ENCODE results near the gene TMEM119. TPM values are rescaled to one million over a fixed set of nuclear protein-coding genes. Genes with fewer than 3 reads are reported as not detected.

TMEM119 gene
- total and polyA plus RNA-seq, 2 of the 8 experiments (the other 6 are each of a cell fraction or from before 2014, with no cell fraction given): 0.35 to 0.61 TPM

DNA sequence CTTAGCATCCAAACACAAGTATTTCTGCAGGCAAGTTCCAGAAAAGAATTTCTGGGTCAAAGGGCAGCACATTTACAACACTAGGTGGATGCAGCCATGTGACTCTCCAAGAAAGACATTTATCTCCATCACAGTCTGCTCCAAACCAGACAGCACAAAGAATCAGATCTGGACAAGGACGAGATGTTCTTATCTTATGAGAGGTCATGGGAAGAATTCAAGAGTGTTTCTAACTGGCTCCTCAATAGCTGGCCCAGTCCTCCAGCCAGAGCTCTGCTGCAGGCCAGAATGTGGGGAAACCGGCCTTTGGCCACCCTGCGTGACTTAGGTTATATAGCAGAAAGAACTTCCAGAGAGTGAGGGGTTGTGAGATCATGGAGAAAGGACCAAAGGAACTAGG, 17.4 kb downstream of the TMEM119 start (continued):
- TF ChIP-seq, protein P1, sequence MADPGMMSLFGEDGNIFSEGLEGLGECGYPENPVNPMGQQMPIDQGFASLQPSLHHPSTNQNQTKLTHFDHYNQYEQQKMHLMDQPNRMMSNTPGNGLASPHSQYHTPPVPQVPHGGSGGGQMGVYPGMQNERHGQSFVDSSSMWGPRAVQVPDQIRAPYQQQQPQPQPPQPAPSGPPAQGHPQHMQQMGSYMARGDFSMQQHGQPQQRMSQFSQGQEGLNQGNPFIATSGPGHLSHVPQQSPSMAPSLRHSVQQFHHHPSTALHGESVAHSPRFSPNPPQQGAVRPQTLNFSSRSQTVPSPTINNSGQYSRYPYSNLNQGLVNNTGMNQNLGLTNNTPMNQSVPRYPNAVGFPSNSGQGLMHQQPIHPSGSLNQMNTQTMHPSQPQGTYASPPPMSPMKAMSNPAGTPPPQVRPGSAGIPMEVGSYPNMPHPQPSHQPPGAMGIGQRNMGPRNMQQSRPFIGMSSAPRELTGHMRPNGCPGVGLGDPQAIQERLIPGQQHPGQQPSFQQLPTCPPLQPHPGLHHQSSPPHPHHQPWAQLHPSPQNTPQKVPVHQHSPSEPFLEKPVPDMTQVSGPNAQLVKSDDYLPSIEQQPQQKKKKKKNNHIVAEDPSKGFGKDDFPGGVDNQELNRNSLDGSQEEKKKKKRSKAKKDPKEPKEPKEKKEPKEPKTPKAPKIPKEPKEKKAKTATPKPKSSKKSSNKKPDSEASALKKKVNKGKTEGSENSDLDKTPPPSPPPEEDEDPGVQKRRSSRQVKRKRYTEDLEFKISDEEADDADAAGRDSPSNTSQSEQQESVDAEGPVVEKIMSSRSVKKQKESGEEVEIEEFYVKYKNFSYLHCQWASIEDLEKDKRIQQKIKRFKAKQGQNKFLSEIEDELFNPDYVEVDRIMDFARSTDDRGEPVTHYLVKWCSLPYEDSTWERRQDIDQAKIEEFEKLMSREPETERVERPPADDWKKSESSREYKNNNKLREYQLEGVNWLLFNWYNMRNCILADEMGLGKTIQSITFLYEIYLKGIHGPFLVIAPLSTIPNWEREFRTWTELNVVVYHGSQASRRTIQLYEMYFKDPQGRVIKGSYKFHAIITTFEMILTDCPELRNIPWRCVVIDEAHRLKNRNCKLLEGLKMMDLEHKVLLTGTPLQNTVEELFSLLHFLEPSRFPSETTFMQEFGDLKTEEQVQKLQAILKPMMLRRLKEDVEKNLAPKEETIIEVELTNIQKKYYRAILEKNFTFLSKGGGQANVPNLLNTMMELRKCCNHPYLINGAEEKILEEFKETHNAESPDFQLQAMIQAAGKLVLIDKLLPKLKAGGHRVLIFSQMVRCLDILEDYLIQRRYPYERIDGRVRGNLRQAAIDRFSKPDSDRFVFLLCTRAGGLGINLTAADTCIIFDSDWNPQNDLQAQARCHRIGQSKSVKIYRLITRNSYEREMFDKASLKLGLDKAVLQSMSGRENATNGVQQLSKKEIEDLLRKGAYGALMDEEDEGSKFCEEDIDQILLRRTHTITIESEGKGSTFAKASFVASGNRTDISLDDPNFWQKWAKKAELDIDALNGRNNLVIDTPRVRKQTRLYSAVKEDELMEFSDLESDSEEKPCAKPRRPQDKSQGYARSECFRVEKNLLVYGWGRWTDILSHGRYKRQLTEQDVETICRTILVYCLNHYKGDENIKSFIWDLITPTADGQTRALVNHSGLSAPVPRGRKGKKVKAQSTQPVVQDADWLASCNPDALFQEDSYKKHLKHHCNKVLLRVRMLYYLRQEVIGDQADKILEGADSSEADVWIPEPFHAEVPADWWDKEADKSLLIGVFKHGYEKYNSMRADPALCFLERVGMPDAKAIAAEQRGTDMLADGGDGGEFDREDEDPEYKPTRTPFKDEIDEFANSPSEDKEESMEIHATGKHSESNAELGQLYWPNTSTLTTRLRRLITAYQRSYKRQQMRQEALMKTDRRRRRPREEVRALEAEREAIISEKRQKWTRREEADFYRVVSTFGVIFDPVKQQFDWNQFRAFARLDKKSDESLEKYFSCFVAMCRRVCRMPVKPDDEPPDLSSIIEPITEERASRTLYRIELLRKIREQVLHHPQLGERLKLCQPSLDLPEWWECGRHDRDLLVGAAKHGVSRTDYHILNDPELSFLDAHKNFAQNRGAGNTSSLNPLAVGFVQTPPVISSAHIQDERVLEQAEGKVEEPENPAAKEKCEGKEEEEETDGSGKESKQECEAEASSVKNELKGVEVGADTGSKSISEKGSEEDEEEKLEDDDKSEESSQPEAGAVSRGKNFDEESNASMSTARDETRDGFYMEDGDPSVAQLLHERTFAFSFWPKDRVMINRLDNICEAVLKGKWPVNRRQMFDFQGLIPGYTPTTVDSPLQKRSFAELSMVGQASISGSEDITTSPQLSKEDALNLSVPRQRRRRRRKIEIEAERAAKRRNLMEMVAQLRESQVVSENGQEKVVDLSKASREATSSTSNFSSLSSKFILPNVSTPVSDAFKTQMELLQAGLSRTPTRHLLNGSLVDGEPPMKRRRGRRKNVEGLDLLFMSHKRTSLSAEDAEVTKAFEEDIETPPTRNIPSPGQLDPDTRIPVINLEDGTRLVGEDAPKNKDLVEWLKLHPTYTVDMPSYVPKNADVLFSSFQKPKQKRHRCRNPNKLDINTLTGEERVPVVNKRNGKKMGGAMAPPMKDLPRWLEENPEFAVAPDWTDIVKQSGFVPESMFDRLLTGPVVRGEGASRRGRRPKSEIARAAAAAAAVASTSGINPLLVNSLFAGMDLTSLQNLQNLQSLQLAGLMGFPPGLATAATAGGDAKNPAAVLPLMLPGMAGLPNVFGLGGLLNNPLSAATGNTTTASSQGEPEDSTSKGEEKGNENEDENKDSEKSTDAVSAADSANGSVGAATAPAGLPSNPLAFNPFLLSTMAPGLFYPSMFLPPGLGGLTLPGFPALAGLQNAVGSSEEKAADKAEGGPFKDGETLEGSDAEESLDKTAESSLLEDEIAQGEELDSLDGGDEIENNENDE (IDR thresholded peaks at IDR 0.05; ENCODE audit: insufficient replicate concordance, low read length): no peak
- no peak for TF ChIP-seq RNF2 (IDR thresholded peaks at IDR 0.05; ENCODE audit: borderline replicate concordance, low read depth, low read length, missing control alignments, poor library complexity, severe bottlenecking)
- TF ChIP-seq KDM4A (IDR thresholded peaks at IDR 0.05; ENCODE audit: low read depth, low read length, severe bottlenecking): no peak
- no peak for TF ChIP-seq CHD1 (IDR thresholded peaks at IDR 0.05; ENCODE audit: low read depth, low read length)
- no peak for TF ChIP-seq SP1 (IDR thresholded peaks at IDR 0.05; ENCODE audit: low read depth, low read length)
- no peak for TF ChIP-seq KDM5A (IDR thresholded peaks at IDR 0.05; ENCODE audit: low read length)
